Measurements from ENCODE around the gene TFDP3. TPM values are rescaled to one million over a fixed set of nuclear protein-coding genes. Genes with fewer than 3 reads are reported as not detected.

The TFDP3 gene
- total RNA-seq, 2 donors from 2014 or later, result 2.9 TPM; not detected in 1

GRCh38 chrX:133246921-133247320, 28.8 kb upstream of the TFDP3 start:
- no peak for DNase-seq (ENCODE audit: low spot score)
- intact Hi-C loops (cut with DNase I), result no loop called here
- Histone ChIP-seq H3K27me3 (replicated peaks; ENCODE audit: insufficient read depth) (no peaks in the 10 kb centered on the region), H3K9me3 (no peaks in the 10 kb centered on the region), H3K4me3 (no peak overlapping the region), H3K36me3 (no peaks in the 10 kb centered on the region), H3K4me1 (replicated peaks) (no peaks in the 10 kb centered on the region), H3K27ac (no peak overlapping the region)
- TF ChIP-seq CTCF (IDR thresholded peaks at IDR 0.05), result no peak
- TF ChIP-seq POLR2AphosphoS5 (IDR thresholded peaks at IDR 0.05), result no peak
- TF ChIP-seq POLR2A (IDR thresholded peaks at IDR 0.05), result no peak

GRCh38 chrX:133235830-133236229, 17.7 kb upstream of the TFDP3 start:
- no peak overlapping the region for H3K4me3 ChIP-seq
- no peaks in the 10 kb centered on the region for H3K9me3 ChIP-seq
- H3K27ac ChIP-seq, result no peak overlapping the region
- WGBS, result 95% methylated on average over 3 of the region's 3 CpGs
- no peaks in the 10 kb centered on the region for H3K36me3 ChIP-seq
- no peaks in the 10 kb centered on the region for H3K4me1 ChIP-seq (replicated peaks)
- intact Hi-C loops (cut with DNase I), result no loop called here
- no peak for DNase-seq (ENCODE audit: low spot score)
- H3K27me3 ChIP-seq (replicated peaks; ENCODE audit: insufficient read depth), result no peaks in the 10 kb centered on the region
- no peak for TF ChIP-seq CTCF (IDR thresholded peaks at IDR 0.05)
- TF ChIP-seq POLR2AphosphoS5 (IDR thresholded peaks at IDR 0.05), result no peak
- TF ChIP-seq POLR2A (IDR thresholded peaks at IDR 0.05), result no peak

- no peaks in the 10 kb centered on the region for H3K9me3 ChIP-seq
- no peaks in the 10 kb centered on the region for H3K36me3 ChIP-seq
- H3K27ac ChIP-seq, result no peak overlapping the region
- WGBS, result 84% methylated on average over 1 of the region's 1 CpG
- no peaks in the 10 kb centered on the region for H3K4me1 ChIP-seq (replicated peaks)
- intact Hi-C loops (cut with DNase I), result no loop called here
- DNase-seq (ENCODE audit: low spot score), result no peak
- no peak overlapping the region for H3K4me3 ChIP-seq
- no peak for TF ChIP-seq POLR2A (IDR thresholded peaks at IDR 0.05)
- H3K27me3 ChIP-seq (replicated peaks; ENCODE audit: insufficient read depth), result no peaks in the 10 kb centered on the region
Observed at GRCh38 chrX:133232331-133232730, 14.2 kb upstream of the TFDP3 start.

- TF ChIP-seq CTCF (IDR thresholded peaks at IDR 0.05), result no peak
- no peak for TF ChIP-seq POLR2A (IDR thresholded peaks at IDR 0.05)
- no peak for TF ChIP-seq POLR2AphosphoS5 (IDR thresholded peaks at IDR 0.05)
- intact Hi-C loops (cut with DNase I), result no loop called here
- H3K9me3 ChIP-seq, result no peaks in the 10 kb centered on the region
- WGBS, result 87% methylated on average over 4 of the region's 4 CpGs
- no peaks in the 10 kb centered on the region for H3K36me3 ChIP-seq
- H3K4me1 ChIP-seq (replicated peaks), result no peaks in the 10 kb centered on the region
- no peaks in the 10 kb centered on the region for H3K27me3 ChIP-seq (replicated peaks; ENCODE audit: insufficient read depth)
- DNase-seq (ENCODE audit: low spot score), result no peak
- H3K4me3 ChIP-seq, result no peak overlapping the region
- H3K27ac ChIP-seq, result no peak overlapping the region
Observed at GRCh38 chrX:133229361-133229760, 11.2 kb upstream of the TFDP3 start.

GRCh38 chrX:133215747-133216146, 2.4 kb downstream of the TFDP3 start:
- DNase-seq (ENCODE audit: low spot score), result no peak
- 82% methylated on average over 1 of the region's 1 CpG for WGBS
- H3K4me3 ChIP-seq, result no peak overlapping the region
- H3K36me3 ChIP-seq, result no peaks in the 10 kb centered on the region
- H3K27me3 ChIP-seq (replicated peaks; ENCODE audit: insufficient read depth), result no peaks in the 10 kb centered on the region
- no peaks in the 10 kb centered on the region for H3K4me1 ChIP-seq (replicated peaks)
- TF ChIP-seq CTCF (IDR thresholded peaks at IDR 0.05) (no peak), POLR2AphosphoS5 (IDR thresholded peaks at IDR 0.05) (no peak), POLR2A (IDR thresholded peaks at IDR 0.05) (no peak)
- no peak overlapping the region for H3K27ac ChIP-seq
- no peaks in the 10 kb centered on the region for H3K9me3 ChIP-seq
- intact Hi-C loops (cut with DNase I), result no loop called here
